Progenitor cell of endocrine pancreas (in vitro differentiated cells): ENCODE results near the gene DMWD. TPM values are rescaled to one million over a fixed set of nuclear protein-coding genes. Genes with fewer than 3 reads are reported as not detected.

Experiments
- DNase-seq: peaks from one replicate; pipeline ENCODE4 v3.0.0; 2021; ENCODE audit warnings: low spot score; ENCODE audit not compliant: unreplicated experiment
- H3K27ac Mint-ChIP-seq: 2 replicates; pipeline ENCODE4 v1.8.0; 2021; ENCODE audit warnings: mild to moderate bottlenecking, moderate library complexity, mixed read lengths
- H3K27me3 Mint-ChIP-seq: 2 replicates; pipeline ENCODE4 v1.8.0; 2021; ENCODE audit warnings: mixed read lengths
- H3K36me3 Mint-ChIP-seq: 2 replicates; pipeline ENCODE4 v1.8.0; 2022; ENCODE audit warnings: mixed read lengths; ENCODE audit not compliant: insufficient read depth
- H3K4me1 Mint-ChIP-seq: 2 replicates; pipeline ENCODE4 v1.8.0; 2021; ENCODE audit warnings: low read depth, mixed read lengths
- H3K4me3 Mint-ChIP-seq: 2 replicates; pipeline ENCODE4 v1.8.0; 2021; ENCODE audit warnings: low read depth, mild to moderate bottlenecking, moderate library complexity, mixed read lengths
- H3K9me3 Mint-ChIP-seq: 2 replicates; pipeline ENCODE4 v1.8.0; 2021; ENCODE audit warnings: low read depth, mixed read lengths
- total RNA-seq: library from RNA; stranded (reverse); gene quantifications from 2 replicates; pipeline ENCODE4 v1.2.1, GENCODE V29; 2021
- TF ChIP-seq, protein P1 (sequence below): fragments of 200-600 bp; sonication (generic); IDR thresholded peaks from one replicate; pipeline ENCODE4 v1.5.0; 2021; ENCODE audit warnings: antibody characterized with exemption, mild to moderate bottlenecking; ENCODE audit not compliant: unreplicated experiment

The DMWD gene
- total RNA-seq, 1 donor from 2014 or later = 108 TPM

DNA sequence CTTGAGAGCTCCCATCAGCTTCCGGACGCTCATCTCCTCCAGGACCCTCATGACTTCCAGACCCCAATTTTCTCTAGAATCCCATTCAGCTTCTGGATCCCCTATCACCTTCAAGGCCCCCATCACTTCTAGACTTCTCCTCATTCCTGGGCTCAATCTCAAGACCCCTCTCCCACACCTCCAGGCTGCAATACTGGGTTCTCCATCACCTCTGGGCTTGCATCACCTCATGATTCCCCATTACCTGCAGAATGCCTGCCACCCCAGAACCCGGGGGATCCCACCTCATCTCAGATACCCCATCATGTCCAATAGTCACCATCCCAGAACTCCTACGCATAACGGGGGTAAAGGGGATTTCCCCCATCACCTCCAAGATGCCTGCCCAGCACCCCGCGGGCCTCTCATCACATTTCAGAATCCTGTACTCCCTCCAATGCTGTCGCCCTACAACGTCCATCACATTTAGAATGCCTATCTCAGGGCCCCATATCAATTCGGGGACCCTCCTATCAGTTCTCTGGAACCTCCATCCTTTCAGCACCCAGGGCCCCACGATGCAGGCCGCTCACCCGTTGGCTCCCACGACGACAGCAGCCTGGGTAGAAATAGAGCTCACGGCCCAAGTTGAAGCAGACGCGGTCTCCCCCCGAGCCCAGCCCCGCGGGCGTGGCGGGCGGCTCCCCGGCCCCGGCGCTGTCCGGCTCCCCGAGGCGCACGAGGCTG, 738 bp downstream of the DMWD start:
- no peak for DNase-seq
- no peaks in the 10 kb centered on the region for H3K9me3 Mint-ChIP-seq
- H3K4me1 Mint-ChIP-seq = peaks cover 19% of the 10 kb centered on the region
- TF ChIP-seq, protein P1, sequence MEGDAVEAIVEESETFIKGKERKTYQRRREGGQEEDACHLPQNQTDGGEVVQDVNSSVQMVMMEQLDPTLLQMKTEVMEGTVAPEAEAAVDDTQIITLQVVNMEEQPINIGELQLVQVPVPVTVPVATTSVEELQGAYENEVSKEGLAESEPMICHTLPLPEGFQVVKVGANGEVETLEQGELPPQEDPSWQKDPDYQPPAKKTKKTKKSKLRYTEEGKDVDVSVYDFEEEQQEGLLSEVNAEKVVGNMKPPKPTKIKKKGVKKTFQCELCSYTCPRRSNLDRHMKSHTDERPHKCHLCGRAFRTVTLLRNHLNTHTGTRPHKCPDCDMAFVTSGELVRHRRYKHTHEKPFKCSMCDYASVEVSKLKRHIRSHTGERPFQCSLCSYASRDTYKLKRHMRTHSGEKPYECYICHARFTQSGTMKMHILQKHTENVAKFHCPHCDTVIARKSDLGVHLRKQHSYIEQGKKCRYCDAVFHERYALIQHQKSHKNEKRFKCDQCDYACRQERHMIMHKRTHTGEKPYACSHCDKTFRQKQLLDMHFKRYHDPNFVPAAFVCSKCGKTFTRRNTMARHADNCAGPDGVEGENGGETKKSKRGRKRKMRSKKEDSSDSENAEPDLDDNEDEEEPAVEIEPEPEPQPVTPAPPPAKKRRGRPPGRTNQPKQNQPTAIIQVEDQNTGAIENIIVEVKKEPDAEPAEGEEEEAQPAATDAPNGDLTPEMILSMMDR = no peak
- peaks cover 15% of the 10 kb centered on the region for H3K36me3 Mint-ChIP-seq
- H3K4me3 Mint-ChIP-seq = peak overlapping the region; percentile 92
- H3K27me3 Mint-ChIP-seq = peaks cover 4% of the 10 kb centered on the region
- H3K27ac Mint-ChIP-seq = peak overlapping the region; percentile 90

DNA sequence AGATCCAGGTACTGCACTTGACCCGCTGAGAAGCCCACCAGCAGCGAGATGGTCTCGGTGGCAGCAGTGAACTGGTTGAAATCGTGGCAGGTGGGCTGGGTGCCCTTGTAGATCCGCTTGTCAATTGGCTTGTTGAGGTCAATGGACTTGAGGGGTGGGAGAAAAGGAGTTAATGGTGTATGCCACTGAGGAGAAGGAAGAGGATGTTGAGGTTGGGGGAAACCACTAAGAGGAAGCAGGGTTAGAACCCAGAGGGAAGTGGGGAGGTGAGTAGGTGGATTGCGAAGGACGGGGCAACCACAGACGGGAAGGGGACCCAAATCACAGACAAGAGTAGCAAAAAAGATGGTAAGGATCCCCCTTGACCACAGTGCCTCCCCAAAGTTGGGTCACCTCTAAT, 1.7 kb downstream of the DMWD start:
- Mint-ChIP-seq H3K27ac (peak overlapping the region; percentile 31), H3K9me3 (no peaks in the 10 kb centered on the region), H3K27me3 (peaks cover 4% of the 10 kb centered on the region), H3K4me1 (peaks cover 19% of the 10 kb centered on the region), H3K4me3 (peak overlapping the region; percentile 92), H3K36me3 (peaks cover 17% of the 10 kb centered on the region)
- no peak for DNase-seq
- TF ChIP-seq, protein P1 = no peak

DNA sequence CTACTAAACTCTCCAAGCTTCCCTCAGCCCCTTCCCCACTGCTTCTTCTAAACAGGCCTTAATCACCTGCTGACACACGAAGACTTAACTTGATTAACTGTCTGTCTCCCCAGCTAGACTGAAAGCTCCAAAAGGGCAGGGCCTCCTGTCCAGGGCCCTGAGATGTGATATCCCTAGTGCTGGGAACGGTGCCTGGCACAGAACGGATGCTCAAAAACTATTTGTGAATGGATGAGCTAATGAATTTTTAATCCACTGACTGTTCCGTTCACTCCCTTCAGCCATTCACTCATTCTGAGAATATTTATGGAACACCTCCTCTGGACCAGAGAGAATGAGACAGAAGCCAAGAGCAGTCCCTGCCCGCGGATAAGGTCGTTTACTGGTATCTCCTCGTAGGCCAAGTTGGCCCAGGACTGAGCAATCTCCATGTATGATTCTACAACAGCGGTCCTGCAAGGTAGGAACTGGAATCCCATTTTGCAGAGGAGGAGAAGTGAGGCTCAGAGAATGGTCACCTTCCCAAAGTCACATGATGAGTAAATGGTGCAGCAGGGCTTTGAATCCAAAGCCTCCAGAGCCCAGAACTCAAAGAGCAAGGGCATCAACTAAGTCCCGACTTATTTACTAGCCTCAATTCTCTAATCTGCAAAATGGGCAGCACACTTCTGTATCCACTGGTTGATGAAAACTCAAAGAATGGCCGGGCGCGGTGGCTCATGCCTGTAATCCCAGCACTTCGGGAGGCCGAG, 3.4 kb downstream of the DMWD start:
- no peaks in the 10 kb centered on the region for H3K27me3 Mint-ChIP-seq
- TF ChIP-seq, protein P1 = no peak
- H3K4me1 Mint-ChIP-seq = peaks cover 19% of the 10 kb centered on the region
- no peaks in the 10 kb centered on the region for H3K9me3 Mint-ChIP-seq
- no peak for DNase-seq
- no peak overlapping the region for H3K4me3 Mint-ChIP-seq
- peaks cover 17% of the 10 kb centered on the region for H3K36me3 Mint-ChIP-seq
- H3K27ac Mint-ChIP-seq = no peak overlapping the region

DNA sequence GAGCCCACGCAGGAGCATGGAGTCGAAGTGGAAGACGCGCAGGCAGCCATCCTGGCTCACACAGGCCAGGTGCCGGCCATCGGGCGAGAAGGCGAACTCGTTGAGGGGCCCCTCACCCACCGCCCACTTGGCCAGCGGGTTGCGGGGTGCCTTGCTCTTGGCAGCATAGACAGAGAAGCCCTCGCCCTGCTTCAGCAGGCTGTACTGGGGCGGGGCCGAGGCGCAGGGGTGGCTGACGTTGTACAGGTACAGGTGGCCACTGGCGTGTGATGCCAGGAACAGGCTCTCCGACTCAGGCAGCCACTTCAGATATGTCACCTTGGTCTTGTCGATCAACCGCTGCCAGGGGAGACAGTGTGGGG, 6.1 kb downstream of the DMWD start:
- Mint-ChIP-seq H3K27ac (no peak overlapping the region), H3K4me1 (peaks cover 6% of the 10 kb centered on the region), H3K27me3 (no peaks in the 10 kb centered on the region), H3K4me3 (no peak overlapping the region), H3K36me3 (peaks cover 17% of the 10 kb centered on the region), H3K9me3 (no peaks in the 10 kb centered on the region)
- TF ChIP-seq, protein P1 = no peak
- no peak for DNase-seq

DNA sequence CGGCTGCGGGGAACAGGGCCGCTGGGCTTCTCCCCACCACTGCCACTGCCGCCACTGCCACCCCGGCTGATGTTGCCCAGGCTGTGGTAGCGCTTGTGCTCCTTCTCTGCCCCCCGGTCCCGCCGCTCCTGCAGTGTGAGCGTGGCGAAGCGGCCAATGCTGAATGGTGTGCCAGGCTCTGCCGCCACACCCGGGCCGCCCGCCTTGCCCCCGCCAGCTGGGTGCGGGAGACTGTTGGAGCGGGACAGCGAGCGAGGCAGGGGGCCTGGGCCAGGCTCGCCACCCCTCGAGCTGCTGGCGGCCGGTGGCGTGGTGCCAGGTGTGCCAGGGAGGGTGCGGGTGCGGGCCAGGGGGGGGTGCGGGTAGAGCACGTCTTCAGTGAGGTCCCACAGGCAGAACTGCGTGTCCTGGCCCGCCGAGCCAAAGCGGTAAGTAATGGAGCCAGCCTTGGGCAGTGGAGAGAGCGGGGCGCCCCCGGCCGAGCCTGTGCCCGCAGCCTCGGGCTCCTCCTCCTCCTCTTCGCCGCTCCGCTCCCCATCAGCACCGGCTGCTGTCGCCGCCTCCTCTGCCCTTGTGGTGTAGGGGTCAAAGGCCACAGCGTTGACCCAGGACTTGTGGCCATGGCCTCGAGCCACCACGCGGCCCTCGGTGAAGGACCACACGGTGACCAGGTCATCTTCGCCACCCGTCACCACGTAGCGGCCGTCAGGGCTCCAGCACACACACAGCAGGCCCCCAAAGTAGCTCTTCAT, 6.7 kb downstream of the DMWD start:
- Mint-ChIP-seq H3K4me3 (no peak overlapping the region), H3K4me1 (peaks cover 2% of the 10 kb centered on the region), H3K27me3 (no peaks in the 10 kb centered on the region), H3K27ac (no peak overlapping the region), H3K9me3 (no peaks in the 10 kb centered on the region), H3K36me3 (peaks cover 17% of the 10 kb centered on the region)
- TF ChIP-seq, protein P1 = no peak
- DNase-seq = no peak
